ENCODE measurements around the gene ADD1. TPM values are rescaled to one million over a fixed set of nuclear protein-coding genes. Genes with fewer than 3 reads are reported as not detected.

Gene ADD1
- total and polyA plus RNA-seq, 2 of the 13 experiments (the other 11 are each of a cell fraction or from before 2014, with no cell fraction given): 73.9 to 122 TPM

GRCh38 chr4:2843941-2844584, 419 bp downstream of the ADD1 start (continued):
- TF ChIP-seq KMT2A (CRISPR knock-in tag; IDR thresholded peaks at IDR 0.05) (0 out of 2 replicates have a peak, but pooled peaks have one; percentile 6), RAD21 (CRISPR knock-in tag; IDR thresholded peaks at IDR 0.05) (peak; percentile 24; the same call in 1 of the 2 replicates), NCOA1 (CRISPR knock-in tag; IDR thresholded peaks at IDR 0.05) (0 out of 2 replicates have a peak, but pooled peaks have one; percentile 28), KLF15 (CRISPR knock-in tag; IDR thresholded peaks at IDR 0.05; ENCODE audit: borderline replicate concordance) (no peak), RBFOX2 (IDR thresholded peaks at IDR 0.05; ENCODE audit: low read depth, low read length) (no peak)
- TF ChIP-seq, protein P1, sequence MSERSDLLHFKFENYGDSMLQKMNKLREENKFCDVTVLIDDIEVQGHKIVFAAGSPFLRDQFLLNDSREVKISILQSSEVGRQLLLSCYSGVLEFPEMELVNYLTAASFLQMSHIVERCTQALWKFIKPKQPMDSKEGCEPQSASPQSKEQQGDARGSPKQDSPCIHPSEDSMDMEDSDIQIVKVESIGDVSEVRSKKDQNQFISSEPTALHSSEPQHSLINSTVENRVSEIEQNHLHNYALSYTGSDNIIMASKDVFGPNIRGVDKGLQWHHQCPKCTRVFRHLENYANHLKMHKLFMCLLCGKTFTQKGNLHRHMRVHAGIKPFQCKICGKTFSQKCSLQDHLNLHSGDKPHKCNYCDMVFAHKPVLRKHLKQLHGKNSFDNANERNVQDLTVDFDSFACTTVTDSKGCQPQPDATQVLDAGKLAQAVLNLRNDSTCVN (CRISPR knock-in tag; IDR thresholded peaks at IDR 0.05; ENCODE audit: borderline replicate concordance): no peak

- DNase-seq (ENCODE audit: low spot score) (no peak), FAIRE-seq (no peak), ATAC-seq (no peak)
- no TSS peak for BruUV-seq (replicated peaks)
- Histone ChIP-seq H3K9me3 (ENCODE audit: low read length) (no peaks in the 10 kb centered on the region), H2AFZ (ENCODE audit: low read length) (no peak overlapping the region), H3K79me2 (ENCODE audit: insufficient read depth, low read length) (peaks cover 69% of the 10 kb centered on the region), H3K27ac (ENCODE audit: extremely low read length, insufficient read depth, low read length) (no peak overlapping the region), H3K4me2 (ENCODE audit: low read depth, low read length) (peak overlapping the region; percentile 82; the same call in 1 of the 2 replicates), H3K4me1 (ENCODE audit: insufficient read depth, low read length) (peaks cover 72% of the 10 kb centered on the region), H3K27me3 (ENCODE audit: control insufficient read depth in 1 of 2, insufficient read depth in 2 of 2, low read length in 2 of 2) (no peaks in the 10 kb centered on the region; a peak in 1 of 5 replicates), H3K4me3 (replicated peaks in 1 of 3; ENCODE audit: insufficient read depth in 1 of 3, low read depth in 2 of 3, low read length in 3 of 3) (peak overlapping the region in 2 of 3 experiments; percentile 18 to 56; a peak in 2 of 6 replicates), H4K20me1 (ENCODE audit: insufficient read depth, low read length) (peaks cover 40% of the 10 kb centered on the region), H3K36me3 (replicated peaks in 1 of 2; ENCODE audit: control insufficient read depth in 1 of 2, insufficient read depth in 2 of 2, low read length in 2 of 2) (no peaks in the 10 kb centered on the region), H3K9ac (ENCODE audit: insufficient read depth, low read depth, low read length) (no peak overlapping the region)
- POLR2A ChIA-PET: no interaction called here
- 85% methylated on average over 2 of the region's 2 CpGs for WGBS (ENCODE audit: low lambda C conversion rate)
- no peak for TF ChIP-seq ZNF788 (CRISPR knock-in tag; IDR thresholded peaks at IDR 0.05; ENCODE audit: borderline replicate concordance)
- no peak for TF ChIP-seq MLX (CRISPR knock-in tag; IDR thresholded peaks at IDR 0.05)
- no peak for TF ChIP-seq ZNF317 (CRISPR knock-in tag; IDR thresholded peaks at IDR 0.05)
- TF ChIP-seq CERS6 (CRISPR knock-in tag; IDR thresholded peaks at IDR 0.05): no peak
- no peak for TF ChIP-seq ZNF772 (CRISPR knock-in tag; IDR thresholded peaks at IDR 0.05)
- in situ Hi-C loops (cut with HindIII; ENCODE audit: extremely low pct_ligation_motif_present, low pct_unique_long_range_greater_than_20kb): no loop called here
- CTCF ChIA-PET (ENCODE audit: low intra/inter-chr PET ratio, low total read pairs): no interaction called here
- intact Hi-C loops (cut with micrococcal nuclease; ENCODE audit: unreplicated experiment): no loop called here
These were observed 2.5 kb downstream of the ADD1 start for GRCh38 chr4:2846172-2846571.
